Measurements from ENCODE around the gene IMPDH2. TPM values are rescaled to one million over a fixed set of nuclear protein-coding genes. Genes with fewer than 3 reads are reported as not detected.

The IMPDH2 gene
- total and polyA plus RNA-seq, 10 of the 15 experiments (the other 5 are each of a cell fraction or from before 2014, with no cell fraction given), result 190 to 424 (median 345) TPM

GRCh38 chr3:49021213-49021812, 7.9 kb downstream of the IMPDH2 start (continued):
- TF ChIP-seq, protein P1, sequence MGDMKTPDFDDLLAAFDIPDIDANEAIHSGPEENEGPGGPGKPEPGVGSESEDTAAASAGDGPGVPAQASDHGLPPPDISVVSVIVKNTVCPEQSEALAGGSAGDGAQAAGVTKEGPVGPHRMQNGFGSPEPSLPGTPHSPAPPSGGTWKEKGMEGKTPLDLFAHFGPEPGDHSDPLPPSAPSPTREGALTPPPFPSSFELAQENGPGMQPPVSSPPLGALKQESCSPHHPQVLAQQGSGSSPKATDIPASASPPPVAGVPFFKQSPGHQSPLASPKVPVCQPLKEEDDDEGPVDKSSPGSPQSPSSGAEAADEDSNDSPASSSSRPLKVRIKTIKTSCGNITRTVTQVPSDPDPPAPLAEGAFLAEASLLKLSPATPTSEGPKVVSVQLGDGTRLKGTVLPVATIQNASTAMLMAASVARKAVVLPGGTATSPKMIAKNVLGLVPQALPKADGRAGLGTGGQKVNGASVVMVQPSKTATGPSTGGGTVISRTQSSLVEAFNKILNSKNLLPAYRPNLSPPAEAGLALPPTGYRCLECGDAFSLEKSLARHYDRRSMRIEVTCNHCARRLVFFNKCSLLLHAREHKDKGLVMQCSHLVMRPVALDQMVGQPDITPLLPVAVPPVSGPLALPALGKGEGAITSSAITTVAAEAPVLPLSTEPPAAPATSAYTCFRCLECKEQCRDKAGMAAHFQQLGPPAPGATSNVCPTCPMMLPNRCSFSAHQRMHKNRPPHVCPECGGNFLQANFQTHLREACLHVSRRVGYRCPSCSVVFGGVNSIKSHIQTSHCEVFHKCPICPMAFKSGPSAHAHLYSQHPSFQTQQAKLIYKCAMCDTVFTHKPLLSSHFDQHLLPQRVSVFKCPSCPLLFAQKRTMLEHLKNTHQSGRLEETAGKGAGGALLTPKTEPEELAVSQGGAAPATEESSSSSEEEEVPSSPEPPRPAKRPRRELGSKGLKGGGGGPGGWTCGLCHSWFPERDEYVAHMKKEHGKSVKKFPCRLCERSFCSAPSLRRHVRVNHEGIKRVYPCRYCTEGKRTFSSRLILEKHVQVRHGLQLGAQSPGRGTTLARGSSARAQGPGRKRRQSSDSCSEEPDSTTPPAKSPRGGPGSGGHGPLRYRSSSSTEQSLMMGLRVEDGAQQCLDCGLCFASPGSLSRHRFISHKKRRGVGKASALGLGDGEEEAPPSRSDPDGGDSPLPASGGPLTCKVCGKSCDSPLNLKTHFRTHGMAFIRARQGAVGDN (IDR thresholded peaks at IDR 0.05), result peak; percentile 95
- TF ChIP-seq RUNX3 (IDR thresholded peaks at IDR 0.05; ENCODE audit: low read length) (no peak), E2F4 (IDR thresholded peaks at IDR 0.05; ENCODE audit: low read depth, low read length) (no peak), SRF (IDR thresholded peaks at IDR 0.05; ENCODE audit: low read depth in 2 of 2, low read length in 2 of 2) (0 out of 4 replicates have a peak, but pooled peaks of 1 of the 2 experiments have one; percentile 63), FOS (IDR thresholded peaks at IDR 0.05; ENCODE audit: borderline replicate concordance, extremely low read depth, insufficient read length) (no peak), CHD2 (IDR thresholded peaks at IDR 0.05; ENCODE audit: borderline replicate concordance, low read depth, low read length) (0 out of 2 replicates have a peak, but pooled peaks have one; percentile 47), TARDBP (IDR thresholded peaks at IDR 0.05; ENCODE audit: borderline replicate concordance) (peak; percentile 30; the same call in 1 of the 2 replicates), POLR2AphosphoS5 (IDR thresholded peaks at IDR 0.05; ENCODE audit: low read length) (peak; percentile 99), USF1 (IDR thresholded peaks at IDR 0.05; ENCODE audit: borderline replicate concordance, extremely low read length, insufficient read depth, low read depth, low read length) (no peak), SPI1 (IDR thresholded peaks at IDR 0.05; ENCODE audit: borderline replicate concordance, insufficient read depth, low read depth, low read length) (peak; percentile 24; the same call in 1 of the 2 replicates), HDAC2 (IDR thresholded peaks at IDR 0.05) (no peak), PBX3 (IDR thresholded peaks at IDR 0.05; ENCODE audit: insufficient replicate concordance, low read depth, low read length) (peak; percentile 40), CEBPB (IDR thresholded peaks at IDR 0.05; ENCODE audit: borderline replicate concordance in 1 of 2, low read depth in 2 of 2, low read length in 2 of 2) (no peak), ZBTB11 (CRISPR knock-in tag; IDR thresholded peaks at IDR 0.05) (peak; percentile 30; the same call in 1 of the 2 replicates), SP1 (IDR thresholded peaks at IDR 0.05; ENCODE audit: low read depth, low read length) (peak; percentile 79), YY1 (IDR thresholded peaks at IDR 0.05; ENCODE audit: low read depth, low read length) (peak; percentile 90), ZNF217 (IDR thresholded peaks at IDR 0.05) (no peak), POLR2AphosphoS2 (IDR thresholded peaks at IDR 0.05; ENCODE audit: low read depth, low read length) (peak; percentile 100)

Measured in GM12878 (cell line).